Endothelial cell of umbilical vein (primary cell): ENCODE data around the gene GRPR. TPM values are rescaled to one million over a fixed set of nuclear protein-coding genes. Genes with fewer than 3 reads are reported as not detected.

ENCODE experiments used
- BruUV-seq: library from RNA; stranded (reverse); fragments of 400-500 nt; replicated peaks from 2 replicates; lab custom pipeline; 2021; lab: Mats Ljungman, UMichigan
- CTCF ChIA-PET: fragments of 300-600, 350-600 bp; sonication (Branson Sonifier 250); formaldehyde crosslinking; loops from one replicate; lab custom pipeline; 2021; ENCODE audit warnings: antibody characterized with exemption, inconsistent platforms; lab: Charles Lee
- POLR2A ChIA-PET: fragments of 300-600, 350-600 bp; sonication (Branson Sonifier 250); formaldehyde crosslinking; loops from one replicate; lab custom pipeline; 2021; ENCODE audit warnings: antibody characterized with exemption, inconsistent platforms; lab: Charles Lee
- DNase-seq: peaks from one replicate; pipeline ENCODE4 v3.0.0-alpha.2; 2011; ENCODE audit warnings: low read depth, low spot score
- FAIRE-seq: peaks from 2 replicates; lab custom pipeline; 2011; peaks lifted over from hg19 to GRCh38; lab: Jason Lieb, UNC
- H2AFZ ChIP-seq: 2 replicates; pipeline ENCODE4 v1.6.0; 2012; ENCODE audit warnings: low read depth, low read length, control low read depth, inconsistent platforms
- H3K27ac ChIP-seq: 2 replicates; pipeline ENCODE4 v1.5.1; 2011; ENCODE audit warnings: low read depth, mild to moderate bottlenecking, control low read depth, low read length, moderate library complexity; ENCODE audit not compliant: insufficient read depth
- H3K27me3 ChIP-seq, 2 experiments: 2 replicates each; pipeline versions ENCODE4 v1.6.0 to v1.6.1; 2011; ENCODE audit warnings: low read length in 2 of 2, mixed read lengths in 1 of 2; ENCODE audit not compliant: control insufficient read depth in 2 of 2, insufficient read depth in 2 of 2
- H3K36me3 ChIP-seq, 2 experiments: 2 replicates in 1 of 2; 3 replicates in 1 of 2; pipeline ENCODE4 v1.5.1; 2011; ENCODE audit warnings: low read length in 2 of 2, mild to moderate bottlenecking in 1 of 2, moderate library complexity in 1 of 2; ENCODE audit not compliant: control insufficient read depth in 2 of 2, insufficient read depth in 2 of 2; ENCODE audit errors: extremely low read depth in 1 of 2
- H3K4me1 ChIP-seq: 3 replicates; pipeline ENCODE4 v1.5.1; 2011; ENCODE audit warnings: mild to moderate bottlenecking, low read length; ENCODE audit not compliant: control insufficient read depth, insufficient read depth; ENCODE audit errors: extremely low read depth
- H3K4me2 ChIP-seq: 2 replicates; pipeline ENCODE4 v1.6.1; 2011; ENCODE audit warnings: low read length, control low read depth, mixed read lengths; ENCODE audit not compliant: insufficient read depth
- H3K4me3 ChIP-seq, 3 experiments: fragments of 200-600 bp in 1 of 3; sonication (generic), shearing (Covaris generic) in 1 of 3; replicated peaks in 1 of 3; 2 replicates each; pipeline ENCODE4 v1.5.1; 2011 to 2016; ENCODE audit warnings: control low read depth in 3 of 3, low read length in 3 of 3, mild to moderate bottlenecking in 2 of 3, inconsistent platforms in 1 of 3, low read depth in 1 of 3, moderate library complexity in 1 of 3; ENCODE audit not compliant: insufficient read depth in 1 of 3
- H3K79me2 ChIP-seq: 2 replicates; pipeline ENCODE4 v1.6.0; 2012; ENCODE audit warnings: low read length, inconsistent platforms; ENCODE audit not compliant: control insufficient read depth, insufficient read depth
- H3K9ac ChIP-seq: replicated peaks from 2 replicates; pipeline ENCODE3; 2011; ENCODE audit warnings: low read length, control low read depth; ENCODE audit not compliant: insufficient read depth; ENCODE audit errors: extremely low read depth
- H3K9me1 ChIP-seq: replicated peaks from 3 replicates; pipeline ENCODE4 v1.6.0; 2011; ENCODE audit warnings: mild to moderate bottlenecking, low read length; ENCODE audit not compliant: control insufficient read depth, insufficient read depth; ENCODE audit errors: extremely low read depth
- H3K9me3 ChIP-seq: replicated peaks from 2 replicates; pipeline ENCODE4 v1.5.1; 2012; ENCODE audit warnings: low read length, inconsistent platforms; ENCODE audit not compliant: control insufficient read depth, insufficient read depth
- H4K20me1 ChIP-seq: replicated peaks from 2 replicates; pipeline ENCODE3; 2011; ENCODE audit warnings: mild to moderate bottlenecking, low read length; ENCODE audit not compliant: control insufficient read depth, insufficient read depth; ENCODE audit errors: extremely low read depth
- EZH2 ChIP-seq: IDR thresholded peaks from 2 replicates; pipeline ENCODE4 v1.6.1; 2012; ENCODE audit warnings: borderline replicate concordance, low read depth, mild to moderate bottlenecking, moderate library complexity, low read length, inconsistent platforms; ENCODE audit not compliant: severe bottlenecking
- FOS ChIP-seq: IDR thresholded peaks from 2 replicates; pipeline ENCODE4 v1.6.1; 2011; ENCODE audit warnings: mild to moderate bottlenecking, low read length, moderate library complexity, borderline replicate concordance; ENCODE audit not compliant: insufficient read depth
- GATA2 ChIP-seq: IDR thresholded peaks from 2 replicates; pipeline ENCODE4 v1.7.0; 2011; ENCODE audit warnings: low read depth, mild to moderate bottlenecking, moderate library complexity, mixed read lengths, low read length; ENCODE audit not compliant: insufficient read length, insufficient read depth
- JUN ChIP-seq: IDR thresholded peaks from 2 replicates; pipeline ENCODE4 v1.6.1; 2011; ENCODE audit warnings: borderline replicate concordance, low read depth; ENCODE audit not compliant: insufficient read length, insufficient read depth
- MYC ChIP-seq: IDR thresholded peaks from one replicate; pipeline ENCODE4 v1.6.1; 2011; ENCODE audit warnings: mild to moderate bottlenecking, low read depth, low read length
- POLR2A ChIP-seq: IDR thresholded peaks from 2 replicates; pipeline ENCODE4 v1.6.1; 2012; ENCODE audit warnings: low read depth, mild to moderate bottlenecking, control low read depth, low read length
- POLR2AphosphoS5 ChIP-seq: IDR thresholded peaks from 2 replicates; pipeline ENCODE4 v1.6.1; 2012; ENCODE audit warnings: low read depth, mild to moderate bottlenecking, control low read depth, low read length, moderate library complexity; ENCODE audit not compliant: insufficient read depth
- dilution Hi-C: fragments of 300-500 bp; cut with MboI; formaldehyde crosslinking; loops from one replicate; pipeline ENCODE4 v1.15.0; 2019; ENCODE audit warnings: low sequenced_read_pairs; ENCODE audit not compliant: extremely low pct_ligation_motif_present
- intact Hi-C: fragments of 100-400 bp; cut with micrococcal nuclease; formaldehyde crosslinking; loops from one replicate; pipeline ENCODE4 v1.10.0; 2022
- polyA plus RNA-seq, 4 experiments: library from polyadenylated mRNA; depleted of rRNA in 3 of 4; stranded (reverse) in 3 of 4; unstranded in 1 of 4; fragments of >200 nt; gene quantifications; 2 replicates each; pipeline versions ENCODE4 v1.2.1 to v1.2.3, GENCODE V29; 2011 to 2012; ENCODE audit warnings: missing spikeins in 1 of 4
- total RNA-seq: library from RNA; stranded (reverse); gene quantifications from 2 replicates; pipeline ENCODE4 v1.2.3, GENCODE V29; 2021
- TF ChIP-seq, protein P1 (sequence below): IDR thresholded peaks from 2 replicates; pipeline ENCODE4 v1.6.1; 2011; ENCODE audit not compliant: insufficient read depth, insufficient read length
- TF ChIP-seq, protein P2 (sequence below), 2 donors: IDR thresholded peaks; 1 replicate in 1 of 2; 2 replicates in 1 of 2; pipeline ENCODE4 v1.5.1; 2011; ENCODE audit warnings: low read length in 2 of 2, mild to moderate bottlenecking in 2 of 2, moderate library complexity in 2 of 2, control low read depth in 1 of 2, inconsistent platforms in 1 of 2, low read depth in 1 of 2; ENCODE audit not compliant: insufficient read depth in 1 of 2; ENCODE audit errors: extremely low read depth in 1 of 2

Gene GRPR
- total and polyA plus RNA-seq, 2 donors (not counting 3 experiments of a cell fraction or from before 2014, with no cell fraction given) = 0.11 TPM; not detected in 1

DNA sequence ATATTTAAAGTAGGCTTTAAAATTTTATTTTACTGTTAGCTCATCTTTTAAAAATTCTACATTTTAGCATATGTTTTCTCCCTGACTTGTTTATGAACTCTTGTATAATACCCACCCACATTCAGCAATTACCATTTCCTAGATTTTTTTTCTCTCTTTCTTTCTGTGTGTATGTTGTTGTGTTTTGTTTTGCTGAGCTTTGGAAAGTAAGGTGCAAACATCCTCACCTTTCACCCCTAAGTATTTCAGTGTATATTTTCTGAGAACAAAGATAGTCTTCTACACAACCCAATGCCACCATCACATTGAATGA lies 18.8 kb downstream of the GRPR start:
- BruUV-seq = no TSS peak
- H3K9me3 ChIP-seq = no peaks in the 10 kb centered on the region
- dilution Hi-C loops = no loop called here
- intact Hi-C loops = loop anchor here (5.0 kb wide), 1 partner anchor 35 kb away; no protein-coding TSS in a partner anchor
- POLR2A ChIA-PET = no interaction called here
- H3K4me2 ChIP-seq = no peak overlapping the region
- no peak overlapping the region for H3K27ac ChIP-seq
- no peak overlapping the region for H3K4me3 ChIP-seq
- H3K9me1 ChIP-seq = no peaks in the 10 kb centered on the region
- no peak for FAIRE-seq
- no peak for DNase-seq
- H3K27me3 ChIP-seq = no peaks in the 10 kb centered on the region
- no peak for TF ChIP-seq JUN
- TF ChIP-seq POLR2AphosphoS5 = no peak
- TF ChIP-seq, protein P1, sequence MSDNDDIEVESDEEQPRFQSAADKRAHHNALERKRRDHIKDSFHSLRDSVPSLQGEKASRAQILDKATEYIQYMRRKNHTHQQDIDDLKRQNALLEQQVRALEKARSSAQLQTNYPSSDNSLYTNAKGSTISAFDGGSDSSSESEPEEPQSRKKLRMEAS = no peak
- TF ChIP-seq, protein P2, sequence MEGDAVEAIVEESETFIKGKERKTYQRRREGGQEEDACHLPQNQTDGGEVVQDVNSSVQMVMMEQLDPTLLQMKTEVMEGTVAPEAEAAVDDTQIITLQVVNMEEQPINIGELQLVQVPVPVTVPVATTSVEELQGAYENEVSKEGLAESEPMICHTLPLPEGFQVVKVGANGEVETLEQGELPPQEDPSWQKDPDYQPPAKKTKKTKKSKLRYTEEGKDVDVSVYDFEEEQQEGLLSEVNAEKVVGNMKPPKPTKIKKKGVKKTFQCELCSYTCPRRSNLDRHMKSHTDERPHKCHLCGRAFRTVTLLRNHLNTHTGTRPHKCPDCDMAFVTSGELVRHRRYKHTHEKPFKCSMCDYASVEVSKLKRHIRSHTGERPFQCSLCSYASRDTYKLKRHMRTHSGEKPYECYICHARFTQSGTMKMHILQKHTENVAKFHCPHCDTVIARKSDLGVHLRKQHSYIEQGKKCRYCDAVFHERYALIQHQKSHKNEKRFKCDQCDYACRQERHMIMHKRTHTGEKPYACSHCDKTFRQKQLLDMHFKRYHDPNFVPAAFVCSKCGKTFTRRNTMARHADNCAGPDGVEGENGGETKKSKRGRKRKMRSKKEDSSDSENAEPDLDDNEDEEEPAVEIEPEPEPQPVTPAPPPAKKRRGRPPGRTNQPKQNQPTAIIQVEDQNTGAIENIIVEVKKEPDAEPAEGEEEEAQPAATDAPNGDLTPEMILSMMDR (IDR thresholded peaks at IDR 0.05; ENCODE audit: extremely low read depth in 1 of 2, insufficient read depth in 1 of 2, low read depth in 1 of 2, low read length in 2 of 2) = no peak
- TF ChIP-seq POLR2A = no peak
- TF ChIP-seq GATA2 = no peak
- TF ChIP-seq FOS = no peak
- TF ChIP-seq EZH2 = no peak
- no peak for TF ChIP-seq MYC
- CTCF ChIA-PET = interaction anchor here (0.9 to 1.5 kb wide), 3 partner anchors 69 to 522 kb away, joined by 3 read pairs; no protein-coding TSS in a partner anchor
- H3K4me1 ChIP-seq = no peaks in the 10 kb centered on the region
- no peak overlapping the region for H3K9ac ChIP-seq
- no peaks in the 10 kb centered on the region for H3K36me3 ChIP-seq
- H4K20me1 ChIP-seq = no peaks in the 10 kb centered on the region
- H2AFZ ChIP-seq = no peak overlapping the region
- no peaks in the 10 kb centered on the region for H3K79me2 ChIP-seq
